Skin epidermis (tissue), 12 donors: ENCODE measurements around the gene ZDBF2.
A peak's percentile ranks its signal among the peaks of the same experiment; 100 is the strongest.
"Not testable (repeated sequence)": the region's sequence is repeated elsewhere in the genome, so short reads cannot be mapped to it uniquely, and the experiment has no call there.

ENCODE experiments used
- H3K27ac ChIP-seq, 21 experiments: fragments of 200-600 bp; sonication (generic) in 11 of 21; one replicate each; pipeline ENCODE4 v1.5.0; 2020; ENCODE audit warnings: mild to moderate bottlenecking in 3 of 21, inconsistent platforms in 2 of 21, moderate library complexity in 2 of 21
- H3K4me3 ChIP-seq, 7 experiments: fragments of 200-600 bp; sonication (generic) in 2 of 7; one replicate each; pipeline ENCODE4 v1.5.0; 2020; ENCODE audit warnings: inconsistent platforms in 2 of 7, mild to moderate bottlenecking in 2 of 7, moderate library complexity in 1 of 7

The ZDBF2 gene

DNA sequence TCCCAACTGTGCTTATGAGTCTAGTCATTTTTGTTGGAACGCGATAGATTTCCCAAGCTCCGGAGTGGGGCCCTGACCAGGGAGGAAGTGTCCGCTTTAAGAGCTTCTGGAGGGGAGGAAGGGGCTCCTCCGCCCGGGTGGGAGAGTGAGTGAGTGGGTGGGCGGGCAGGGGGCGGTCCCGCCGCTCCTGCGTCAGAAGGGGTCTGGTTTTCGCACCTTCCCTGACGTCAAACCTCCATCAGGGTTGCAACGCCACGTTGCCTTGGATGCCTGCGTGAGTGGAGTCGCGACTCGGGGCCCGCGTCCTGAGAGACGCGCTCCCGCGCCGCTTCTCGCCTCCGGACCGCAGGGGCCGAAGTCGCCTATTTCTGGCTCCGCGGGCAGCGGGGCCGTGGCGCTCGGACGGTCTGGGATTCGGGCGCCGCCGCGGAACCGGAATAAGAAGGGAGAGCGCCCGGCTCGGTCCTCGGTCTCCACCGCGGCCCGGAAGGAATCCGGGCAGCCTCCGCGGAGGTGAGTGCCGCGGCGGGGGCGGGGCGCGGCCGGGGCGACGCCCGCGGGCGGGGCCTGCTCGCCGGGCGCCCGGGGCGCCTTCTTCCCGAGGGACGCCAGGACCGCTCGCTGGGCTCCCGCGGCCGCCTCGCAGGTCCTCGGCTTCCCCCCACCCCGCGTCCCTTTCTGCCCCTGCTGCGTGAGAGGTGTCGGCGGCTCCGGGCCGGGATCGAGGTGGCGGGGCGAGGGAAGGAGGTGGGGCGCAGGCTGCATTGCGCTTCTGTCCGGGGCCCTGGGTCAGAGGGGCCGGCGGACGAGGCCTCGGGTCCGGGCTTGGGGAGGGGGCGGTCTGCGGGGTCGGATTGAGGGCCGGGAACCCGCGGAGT lies at the start of gene ZDBF2:
TSS of gene ZDBF2 (plus strand) at position 230 of the 878 bp plus-strand sequence. CDS start 7,187 bp downstream, outside the sequence.
- Histone ChIP-seq H3K27ac (peak within 1 kb of the TSS in 18 of 21 experiments; percentile 18 to 80 (median 60)), H3K4me3 (peak within 1 kb of the TSS; percentile 43 to 66 (median 66))

DNA sequence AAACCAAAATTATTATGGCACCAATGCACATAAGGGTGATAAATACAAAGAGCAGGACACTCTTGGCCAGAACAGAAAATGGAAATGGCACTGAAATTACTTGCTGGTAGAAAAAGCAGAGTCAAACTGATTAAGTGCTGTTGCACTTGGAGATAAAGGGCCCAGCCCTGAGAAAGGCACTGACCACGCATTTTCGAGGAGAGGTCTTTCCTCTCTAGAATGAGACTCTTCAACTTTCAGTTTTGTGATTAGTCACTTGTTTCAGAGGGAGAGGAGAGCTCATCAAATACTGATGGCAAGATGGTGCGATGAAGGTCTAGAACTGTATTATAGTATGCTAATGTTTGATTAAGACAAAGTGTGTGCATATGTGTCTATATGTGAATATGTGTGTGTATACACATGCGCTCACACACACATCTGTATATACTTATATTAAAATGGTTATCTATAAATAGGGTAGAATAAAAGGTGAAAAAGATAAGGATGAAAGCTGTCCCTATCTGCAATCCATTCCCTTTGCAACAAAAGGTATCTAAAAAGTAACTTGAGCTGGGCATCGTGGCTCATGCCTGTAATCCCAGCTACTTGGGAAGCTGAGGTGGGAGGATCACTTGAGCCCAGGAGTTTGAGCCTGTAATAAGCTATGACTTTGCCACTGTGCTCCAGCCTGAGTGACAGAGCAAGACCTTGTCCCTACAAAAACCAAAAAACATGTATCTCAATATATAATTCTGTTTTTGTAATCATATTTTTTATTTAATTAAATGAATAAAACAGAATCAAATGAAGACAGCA lies 48.8 kb upstream of the ZDBF2 start:
- no peak overlapping the region for H3K4me3 ChIP-seq
- H3K27ac ChIP-seq, result no peak overlapping the region

DNA sequence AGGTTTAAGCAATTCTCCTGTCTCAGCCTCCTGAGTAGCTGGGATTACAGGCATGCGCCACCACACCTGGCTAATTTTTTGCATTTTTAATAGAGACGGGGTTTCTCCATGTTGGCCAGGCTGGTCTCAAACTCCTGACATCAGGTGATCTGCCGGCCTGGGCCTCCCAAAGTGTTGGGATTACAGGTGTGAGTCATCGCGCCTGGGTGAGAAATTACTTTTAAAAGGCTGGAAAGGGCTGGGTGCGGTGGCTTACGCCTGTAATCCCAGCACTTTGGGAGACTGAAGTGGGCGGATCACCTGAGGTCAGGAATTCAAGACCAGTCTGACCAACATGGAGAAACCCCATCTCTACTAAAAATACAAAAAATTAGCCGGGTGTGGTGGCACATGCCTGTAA lies 45.8 kb upstream of the ZDBF2 start:
- H3K27ac ChIP-seq, H3K4me3 ChIP-seq: not testable (repeated sequence)

DNA sequence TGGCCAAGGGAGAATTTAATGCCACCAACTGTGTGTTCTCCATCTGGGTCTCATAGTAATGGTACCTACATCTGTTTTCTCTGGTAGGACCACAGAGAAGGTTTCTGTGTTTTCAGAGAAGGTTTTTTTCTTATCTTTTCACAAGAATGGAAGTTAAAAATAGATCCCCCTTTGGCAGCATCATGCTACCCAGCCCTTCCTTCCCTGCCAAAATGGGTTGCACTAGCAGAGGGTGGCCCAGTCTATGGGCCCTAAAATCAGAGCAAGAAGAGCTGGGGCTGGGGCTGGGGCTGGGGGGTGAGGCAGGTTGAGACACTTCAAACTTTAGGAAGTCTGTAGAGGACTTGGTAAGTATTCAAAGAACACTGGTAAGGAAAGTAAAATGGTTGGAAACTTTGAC lies 44.8 kb upstream of the ZDBF2 start:
- no peak overlapping the region for H3K4me3 ChIP-seq
- peak overlapping the region in 5 of 21 experiments; percentile 24 to 74 (median 42) for H3K27ac ChIP-seq

GRCh38 chr2:206230060-206230762 lies 44.3 kb upstream of the ZDBF2 start:
- Histone ChIP-seq H3K27ac (peak overlapping the region in 9 of 21 experiments; percentile 9 to 74 (median 47)), H3K4me3 (no peak overlapping the region)

DNA sequence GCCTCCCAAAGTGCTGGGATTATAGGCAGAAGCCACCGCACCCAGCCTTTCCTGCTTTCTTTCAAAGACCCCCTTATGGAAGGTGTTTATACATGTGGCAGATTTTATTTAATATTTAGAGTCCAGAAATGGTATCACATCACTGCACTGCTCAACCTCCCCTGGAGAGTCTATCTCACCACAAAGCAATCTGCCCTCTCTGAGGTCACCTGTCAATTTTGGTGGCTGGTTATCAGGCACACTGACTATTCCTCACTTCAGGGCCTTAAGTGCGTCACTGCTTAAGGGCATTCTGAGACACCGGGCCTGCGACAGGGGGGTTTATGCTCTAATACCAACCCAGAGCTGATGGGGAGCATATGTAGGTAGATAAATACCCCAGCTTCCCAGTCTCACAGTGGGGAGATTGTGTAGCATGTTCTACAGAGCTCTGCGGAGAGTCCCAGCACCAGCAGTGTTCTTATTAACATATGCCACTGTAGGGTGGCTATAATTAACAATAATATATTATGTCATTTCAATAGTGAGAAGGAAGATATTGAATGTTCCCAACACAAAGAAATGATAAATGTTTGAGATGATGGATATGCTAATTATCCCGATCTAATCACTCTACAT lies 42.7 kb upstream of the ZDBF2 start:
- no peak overlapping the region for H3K4me3 ChIP-seq
- no peak overlapping the region for H3K27ac ChIP-seq

DNA sequence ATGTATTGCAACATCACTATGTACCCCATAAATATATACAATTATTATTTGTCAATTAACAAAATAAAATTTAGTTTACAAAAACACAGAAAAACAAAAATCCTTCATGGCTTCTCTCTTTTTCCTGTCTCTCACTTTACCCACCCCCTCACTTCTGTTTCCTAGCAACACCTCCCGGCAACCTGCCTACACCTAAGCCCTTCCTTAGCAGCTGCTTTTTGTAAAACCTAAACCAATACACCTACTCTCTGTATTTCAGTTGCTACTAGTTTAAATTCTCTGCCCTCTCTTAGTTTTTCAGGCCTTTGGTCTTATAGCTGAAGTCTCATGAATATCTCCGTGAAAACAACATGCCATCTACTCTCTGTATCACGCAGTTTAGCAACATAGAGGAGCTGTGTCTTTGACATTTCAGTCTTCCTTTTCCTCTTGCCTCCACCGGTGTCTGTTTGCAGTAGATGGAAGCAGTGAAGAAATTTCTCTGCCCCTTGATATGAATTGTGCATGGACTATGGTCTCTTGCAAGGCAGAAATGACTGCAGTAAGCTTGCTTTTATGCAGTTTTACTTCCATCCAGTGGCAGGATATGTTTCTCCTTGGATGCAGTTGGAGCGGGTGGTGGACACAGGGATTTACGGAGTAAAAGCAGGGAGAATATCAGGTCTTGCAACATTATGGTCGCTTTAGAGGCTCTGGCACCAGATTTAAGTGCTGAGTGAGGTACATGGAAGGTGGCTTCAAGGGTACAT lies 42.0 kb upstream of the ZDBF2 start:
- Histone ChIP-seq H3K27ac (no peak overlapping the region), H3K4me3 (no peak overlapping the region)

GRCh38 chr2:206239157-206239556 lies 35.3 kb upstream of the ZDBF2 start:
- H3K4me3 ChIP-seq, result no peak overlapping the region
- no peak overlapping the region for H3K27ac ChIP-seq

DNA sequence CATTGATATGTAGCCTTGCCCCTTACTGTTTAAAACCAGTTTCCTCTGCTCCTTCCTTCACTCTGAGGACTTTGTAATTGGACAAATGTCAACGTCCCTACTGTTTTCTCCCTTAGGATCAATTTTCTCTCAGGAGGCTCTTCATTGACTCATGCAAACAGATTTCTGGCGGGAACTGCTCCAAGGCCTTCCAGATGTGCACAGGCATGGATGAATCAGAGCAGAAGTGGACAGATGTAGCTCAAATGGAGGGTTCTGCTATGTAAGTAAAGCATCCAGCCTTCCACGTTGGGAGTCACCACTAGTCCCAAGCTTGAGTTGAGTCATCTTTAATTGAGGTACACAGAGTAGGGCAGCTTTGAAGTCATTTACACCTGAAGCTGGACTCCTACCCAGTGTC lies 34.1 kb upstream of the ZDBF2 start:
- H3K27ac ChIP-seq, result no peak overlapping the region
- H3K4me3 ChIP-seq, result no peak overlapping the region

DNA sequence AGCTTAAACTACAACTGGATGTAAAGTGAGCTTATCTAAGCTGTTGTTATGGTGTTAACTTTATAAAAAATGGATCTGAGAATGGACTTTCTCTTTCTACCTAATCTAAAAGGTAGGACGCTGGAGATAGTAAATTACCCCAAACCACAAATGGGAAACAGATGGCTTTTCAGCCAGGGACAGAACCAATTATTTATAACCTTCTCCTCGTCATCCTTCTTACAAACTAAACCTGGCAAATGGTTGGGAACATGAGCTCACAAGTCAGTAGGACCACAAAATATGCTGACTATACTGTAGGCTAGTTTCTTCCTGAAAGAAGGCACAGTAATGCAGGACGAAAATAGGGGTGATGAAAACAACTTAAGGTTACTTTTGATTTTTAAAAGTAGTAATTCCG lies 32.7 kb upstream of the ZDBF2 start:
- Histone ChIP-seq H3K4me3 (no peak overlapping the region), H3K27ac (no peak overlapping the region)

GRCh38 chr2:206245265-206245672 lies 29.2 kb upstream of the ZDBF2 start:
- Histone ChIP-seq H3K27ac (no peak overlapping the region), H3K4me3 (no peak overlapping the region)

- H3K27ac ChIP-seq, result no peak overlapping the region
- peak overlapping the region in 4 of 7 experiments; percentile 3 to 25 (median 20) for H3K4me3 ChIP-seq
Measured at GRCh38 chr2:206250041-206250897, 24.2 kb upstream of the ZDBF2 start.

GRCh38 chr2:206253125-206253776 lies 21.2 kb upstream of the ZDBF2 start:
- H3K27ac ChIP-seq, result no peak overlapping the region

DNA sequence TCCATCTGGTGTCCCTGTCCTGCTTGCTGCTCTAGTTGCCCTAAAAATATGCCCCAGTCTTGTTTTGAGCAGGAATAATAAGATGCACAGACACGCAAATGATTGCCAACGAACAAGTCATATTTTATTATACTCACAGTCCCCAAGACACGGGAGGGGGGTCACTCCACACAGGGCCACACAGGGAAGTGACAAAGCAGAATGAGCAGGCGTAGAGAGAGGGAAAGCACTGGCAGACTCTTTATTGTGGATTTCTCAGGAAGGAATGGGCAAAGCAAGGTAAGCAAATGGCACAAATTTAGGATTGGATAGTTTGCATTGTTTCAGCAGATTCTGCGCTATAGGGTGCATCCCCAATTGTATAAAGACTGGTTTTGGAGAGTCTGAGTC lies 20.7 kb upstream of the ZDBF2 start:
- no peak overlapping the region for H3K27ac ChIP-seq
- no peak overlapping the region for H3K4me3 ChIP-seq

More at GRCh38 chr2:206253125-206253776, 21.2 kb upstream of the ZDBF2 start:
- no peak overlapping the region for H3K4me3 ChIP-seq

GRCh38 chr2:206255003-206255402 lies 19.5 kb upstream of the ZDBF2 start:
- Histone ChIP-seq H3K27ac (no peak overlapping the region), H3K4me3 (no peak overlapping the region)

DNA sequence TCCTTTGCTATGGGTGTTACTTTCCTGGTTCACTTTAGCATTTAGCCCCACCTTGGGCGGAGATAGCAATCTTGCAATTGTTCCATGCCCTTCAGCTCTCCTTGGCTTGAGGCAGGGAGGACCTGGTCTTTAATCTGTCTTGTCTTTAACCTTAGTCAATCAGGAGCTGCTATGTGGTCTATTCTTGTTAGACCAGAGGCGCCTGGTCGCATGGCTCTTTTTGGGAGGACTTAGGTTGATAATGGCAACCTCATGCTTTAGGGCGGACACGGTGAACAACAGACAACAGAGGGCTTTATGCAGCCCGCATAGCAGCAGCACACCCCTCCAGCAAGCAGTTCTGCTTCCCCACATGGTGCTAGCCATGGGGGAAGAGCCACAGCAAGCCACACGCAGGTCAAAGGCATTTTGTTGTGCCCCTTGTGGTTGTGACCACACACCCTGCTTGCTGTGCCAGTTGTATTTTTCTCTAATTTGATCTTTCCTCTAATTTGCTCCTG lies 17.7 kb upstream of the ZDBF2 start:
- H3K4me3 ChIP-seq, result no peak overlapping the region
- no peak overlapping the region for H3K27ac ChIP-seq

DNA sequence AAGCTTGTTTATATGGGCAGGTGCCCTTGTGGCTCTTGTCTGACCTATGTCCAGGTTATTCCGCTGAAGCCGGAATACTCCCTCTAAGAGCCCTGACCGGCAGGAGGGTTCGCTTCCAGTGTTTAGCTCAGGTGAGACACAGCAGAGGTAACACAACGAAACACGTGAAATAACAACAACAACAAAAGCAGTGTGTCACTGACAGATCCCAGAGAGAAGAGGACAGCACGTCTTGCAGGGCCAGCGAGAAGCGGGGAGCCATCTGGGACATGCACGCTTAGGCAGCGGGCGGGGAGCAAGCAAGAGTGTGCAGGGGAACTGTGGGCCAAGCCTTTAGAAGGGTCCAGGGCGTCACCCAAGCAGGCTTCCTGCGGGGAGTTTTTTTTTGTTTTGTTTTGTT lies 17.1 kb upstream of the ZDBF2 start:
- Histone ChIP-seq H3K4me3 (no peak overlapping the region), H3K27ac (no peak overlapping the region)
